Measurements from ENCODE around the gene SLC18B1. TPM values are rescaled to one million over a fixed set of nuclear protein-coding genes. Genes with fewer than 3 reads are reported as not detected.

Gene SLC18B1
- total and polyA plus RNA-seq, 2 of the 13 experiments (the other 11 are each of a cell fraction or from before 2014, with no cell fraction given) = 11.4 to 13.8 TPM

GRCh38 chr6:132814716-132815570, 16.5 kb upstream of the SLC18B1 start (continued):
- peak; percentile 8; the same call in 1 of the 2 replicates for TF ChIP-seq SP140L (CRISPR knock-in tag; IDR thresholded peaks at IDR 0.05; ENCODE audit: borderline replicate concordance)
- no peak for TF ChIP-seq DNMT1 (CRISPR knock-in tag; IDR thresholded peaks at IDR 0.05)
- TF ChIP-seq ZXDC (CRISPR knock-in tag; IDR thresholded peaks at IDR 0.05) = peak; percentile 96; the same call in 1 of the 2 replicates
- peak; percentile 60; the same call in 1 of the 2 replicates for TF ChIP-seq AKAP8 (CRISPR knock-in tag; IDR thresholded peaks at IDR 0.05)
- TF ChIP-seq CREBL2 (CRISPR knock-in tag; IDR thresholded peaks at IDR 0.05; ENCODE audit: borderline replicate concordance) = no peak; the same call in 1 of the 2 replicates
- TF ChIP-seq ZNF737 (CRISPR knock-in tag; IDR thresholded peaks at IDR 0.05; ENCODE audit: borderline replicate concordance) = 0 out of 2 replicates have a peak, but pooled peaks have one; percentile 86
- 0 out of 2 replicates have a peak, but pooled peaks have one; percentile 59 for TF ChIP-seq ZC3H13 (CRISPR knock-in tag; IDR thresholded peaks at IDR 0.05)
- TF ChIP-seq ZNF30 (CRISPR knock-in tag; IDR thresholded peaks at IDR 0.05) = 0 out of 2 replicates have a peak, but pooled peaks have one; percentile 15
- peak; percentile 9 for TF ChIP-seq ZNF781 (CRISPR knock-in tag; IDR thresholded peaks at IDR 0.05; ENCODE audit: borderline replicate concordance, not compliant biosample characterization)
- peak; percentile 5; the same call in 1 of the 2 replicates for TF ChIP-seq TERF1 (CRISPR knock-in tag; IDR thresholded peaks at IDR 0.05)
- peak; percentile 65; the same call in 1 of the 2 replicates for TF ChIP-seq ZNF558 (CRISPR knock-in tag; IDR thresholded peaks at IDR 0.05; ENCODE audit: borderline replicate concordance)
- TF ChIP-seq ETV5 (CRISPR knock-in tag; IDR thresholded peaks at IDR 0.05; ENCODE audit: borderline replicate concordance) = no peak
- peak; percentile 54; the same call in 1 of the 2 replicates for TF ChIP-seq SKIL (CRISPR knock-in tag; IDR thresholded peaks at IDR 0.05; ENCODE audit: borderline replicate concordance)
- peak; percentile 95; the same call in 1 of the 2 replicates for TF ChIP-seq RORA (CRISPR knock-in tag; IDR thresholded peaks at IDR 0.05)
- TF ChIP-seq RBM22 (optimal IDR thresholded peaks at IDR 0.05; ENCODE audit: low read length) = peak; percentile 97
- 0 out of 2 replicates have a peak, but pooled peaks have one; percentile 12 for TF ChIP-seq ZNF280D (CRISPR knock-in tag; IDR thresholded peaks at IDR 0.05)
- TF ChIP-seq KLF12 (CRISPR knock-in tag; IDR thresholded peaks at IDR 0.05; ENCODE audit: borderline replicate concordance) = no peak

Measured in HepG2 (cell line).